ENCODE measurements around the gene COL9A3.
A peak's percentile ranks its signal among the peaks of the same experiment; 100 is the strongest.

COL9A3 gene

GRCh38 chr20:62778601-62779416 lies 38.0 kb upstream of the COL9A3 start:
- no peak for DNase-seq

GRCh38 chr20:62779417-62779685 lies 37.5 kb upstream of the COL9A3 start:
- DNase-seq = no peak

- DNase-seq = no peak
These were observed 36.6 kb upstream of the COL9A3 start for GRCh38 chr20:62780204-62780603.

- no peak for DNase-seq
These were observed 36.2 kb upstream of the COL9A3 start for GRCh38 chr20:62780696-62781095.

- no peak for DNase-seq
These were observed 34.5 kb upstream of the COL9A3 start for GRCh38 chr20:62782149-62782892.

GRCh38 chr20:62782893-62783278 lies 34.0 kb upstream of the COL9A3 start:
- DNase-seq = no peak

GRCh38 chr20:62784497-62784896 lies 32.4 kb upstream of the COL9A3 start:
- no peak for DNase-seq

GRCh38 chr20:62785393-62785792 lies 31.5 kb upstream of the COL9A3 start:
- no peak for DNase-seq

GRCh38 chr20:62786157-62786556 lies 30.7 kb upstream of the COL9A3 start:
- DNase-seq = no peak

- no peak for DNase-seq
These were observed 29.5 kb upstream of the COL9A3 start for GRCh38 chr20:62787321-62787720.

GRCh38 chr20:62787866-62788265 lies 29.0 kb upstream of the COL9A3 start:
- no peak for DNase-seq

GRCh38 chr20:62788607-62789006 lies 28.2 kb upstream of the COL9A3 start:
- no peak for DNase-seq

GRCh38 chr20:62790075-62790474 lies 26.8 kb upstream of the COL9A3 start:
- DNase-seq = no peak

- DNase-seq = peak; percentile 59
These were observed 25.3 kb upstream of the COL9A3 start for GRCh38 chr20:62791301-62792181.

GRCh38 chr20:62792182-62792939 lies 24.5 kb upstream of the COL9A3 start:
- no peak for DNase-seq

GRCh38 chr20:62792940-62793756 lies 23.7 kb upstream of the COL9A3 start:
- DNase-seq = no peak

GRCh38 chr20:62793757-62794006 lies 23.2 kb upstream of the COL9A3 start:
- no peak for DNase-seq

- DNase-seq = peak; percentile 83
These were observed 22.7 kb upstream of the COL9A3 start for GRCh38 chr20:62794007-62794724.

GRCh38 chr20:62795023-62795761 lies 21.7 kb upstream of the COL9A3 start:
- DNase-seq = no peak

GRCh38 chr20:62796699-62797491 lies 20.0 kb upstream of the COL9A3 start:
- no peak for DNase-seq

Data from GOT3 (cell line).